ENCODE data around the gene ZNF195. TPM values are rescaled to one million over a fixed set of nuclear protein-coding genes. Genes with fewer than 3 reads are reported as not detected.

The ZNF195 gene
- total and polyA plus RNA-seq, 8 donors: 10.4 to 35.2 (median 12.7) TPM

- Histone ChIP-seq H3K27ac (no peak overlapping the region), H3K4me3 (no peak overlapping the region), H3K36me3 (no peaks in the 10 kb centered on the region), H3K27me3 (peaks cover 0 to 31% (median 0%) of the 10 kb centered on the region in 3 donors), H3K9me3 (peaks cover 0 to 11% (median 4%) of the 10 kb centered on the region in 4 donors), H3K4me1 (no peaks in the 10 kb centered on the region)
- no peak for DNase-seq
- WGBS, 5 donors: 50 to 63% (median 55%) methylated on average over 6 of the region's 6 CpGs
- intact Hi-C loops (cut with DNase I; ENCODE audit: low total_unique reads): no loop called here
- TF ChIP-seq EP300 (IDR thresholded peaks at IDR 0.05) (no peak), POLR2AphosphoS5 (IDR thresholded peaks at IDR 0.05) (no peak), CTCF (IDR thresholded peaks at IDR 0.05) (no peak), POLR2A (IDR thresholded peaks at IDR 0.05) (no peak)
Measured at GRCh38 chr11:3344327-3345174, 34.4 kb downstream of the ZNF195 start.

- TF ChIP-seq POLR2A (IDR thresholded peaks at IDR 0.05) (no peak), CTCF (IDR thresholded peaks at IDR 0.05) (no peak), EP300 (IDR thresholded peaks at IDR 0.05) (no peak), POLR2AphosphoS5 (IDR thresholded peaks at IDR 0.05) (no peak)
- Histone ChIP-seq H3K36me3 (no peaks in the 10 kb centered on the region), H3K27ac (no peak overlapping the region), H3K4me1 (no peaks in the 10 kb centered on the region), H3K27me3 (peaks cover 0 to 42% (median 0%) of the 10 kb centered on the region in 3 donors), H3K4me3 (no peak overlapping the region), H3K9me3 (peaks cover 0 to 11% (median 4%) of the 10 kb centered on the region in 4 donors)
- DNase-seq: no peak
- 66 to 84% (median 72%) methylated on average over 2 of the region's 2 CpGs for WGBS, 5 donors
- intact Hi-C loops (cut with DNase I; ENCODE audit: low total_unique reads): no loop called here
Measured at GRCh38 chr11:3342709-3343108, 36.2 kb downstream of the ZNF195 start.

GRCh38 chr11:3341298-3341697 is 37.6 kb downstream of the ZNF195 start:
- Histone ChIP-seq H3K4me3 (no peak overlapping the region), H3K27me3 (peaks cover 0 to 42% (median 0%) of the 10 kb centered on the region in 3 donors), H3K27ac (no peak overlapping the region), H3K4me1 (no peaks in the 10 kb centered on the region), H3K36me3 (no peaks in the 10 kb centered on the region), H3K9me3 (no peaks in the 10 kb centered on the region)
- TF ChIP-seq POLR2A (IDR thresholded peaks at IDR 0.05) (no peak), CTCF (IDR thresholded peaks at IDR 0.05) (peak in 5 of 7 experiments; percentile 51 to 72 (median 64))
- WGBS, 5 donors: 11 to 19% (median 14%) methylated on average over 10 of the region's 10 CpGs
- intact Hi-C loops (cut with DNase I; ENCODE audit: low total_unique reads): no loop called here
- peak; percentile 73 to 76 for DNase-seq

DNA sequence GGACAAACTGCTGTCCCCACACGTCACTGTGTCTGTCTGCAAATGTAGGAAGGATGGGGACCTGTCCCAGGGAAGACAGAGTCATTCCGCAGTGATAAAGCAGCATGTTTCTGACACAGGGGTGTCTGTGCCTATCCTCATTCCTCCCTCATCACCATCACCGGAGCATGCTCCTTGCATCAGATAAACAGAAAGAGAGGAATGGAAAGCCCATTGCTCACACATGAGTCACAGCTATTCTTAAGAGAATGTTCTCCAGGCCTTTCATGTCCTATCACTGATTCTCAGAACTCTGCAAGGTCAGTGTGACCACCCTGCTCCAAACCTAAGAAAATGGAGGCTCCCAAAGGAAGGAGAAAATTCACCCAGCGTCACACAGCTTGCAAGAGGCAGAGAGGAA is 38.9 kb downstream of the ZNF195 start:
- H3K4me1 ChIP-seq: no peaks in the 10 kb centered on the region
- DNase-seq: no peak
- WGBS, 5 donors: 59 to 79% (median 67%) methylated on average over 4 of the region's 4 CpGs
- no peaks in the 10 kb centered on the region for H3K9me3 ChIP-seq
- no peak overlapping the region for H3K4me3 ChIP-seq
- H3K27me3 ChIP-seq: peaks cover 0 to 42% (median 0%) of the 10 kb centered on the region in 3 donors
- no peak for TF ChIP-seq POLR2AphosphoS5 (IDR thresholded peaks at IDR 0.05)
- TF ChIP-seq CTCF (IDR thresholded peaks at IDR 0.05): no peak
- no peak for TF ChIP-seq EP300 (IDR thresholded peaks at IDR 0.05)
- TF ChIP-seq POLR2A (IDR thresholded peaks at IDR 0.05): no peak
- no peak overlapping the region for H3K27ac ChIP-seq
- no peaks in the 10 kb centered on the region for H3K36me3 ChIP-seq
- intact Hi-C loops (cut with DNase I; ENCODE audit: low total_unique reads): no loop called here
